ENCODE measurements around the gene OTC.

- TF ChIP-seq CTCF (IDR thresholded peaks at IDR 0.05; ENCODE audit: poor library complexity, severe bottlenecking) (no peak), REST (IDR thresholded peaks at IDR 0.05; ENCODE audit: borderline replicate concordance) (no peak)
These were observed 79.1 kb downstream of the OTC start for GRCh38 chrX:38431525-38431924.
